ENCODE data around the gene CRISP2. TPM values are rescaled to one million over a fixed set of nuclear protein-coding genes. Genes with fewer than 3 reads are reported as not detected.

Gene CRISP2
- total and polyA plus RNA-seq, 4 donors, result 0.28 TPM; not detected in 3

GRCh38 chr6:49653438-49653837, 59.9 kb downstream of the CRISP2 start:
- TF ChIP-seq HNF4G (IDR thresholded peaks at IDR 0.05) (no peak), REST (IDR thresholded peaks at IDR 0.05) (no peak), RAD21 (IDR thresholded peaks at IDR 0.05) (no peak), NR2F2 (IDR thresholded peaks at IDR 0.05) (no peak), RXRA (IDR thresholded peaks at IDR 0.05) (no peak), EGR1 (IDR thresholded peaks at IDR 0.05; ENCODE audit: low read depth in 2 of 2) (no peak), FOXA2 (IDR thresholded peaks at IDR 0.05) (no peak), FOXA1 (IDR thresholded peaks at IDR 0.05) (no peak), TAF1 (conservative IDR thresholded peaks at IDR 0.05) (no peak), SP1 (IDR thresholded peaks at IDR 0.05) (no peak), YY1 (IDR thresholded peaks at IDR 0.05) (no peak), GABPA (IDR thresholded peaks at IDR 0.05 in 1 of 2, conservative IDR thresholded peaks at IDR 0.05 in 1 of 2) (no peak), JUND (IDR thresholded peaks at IDR 0.05) (no peak), HNF4A (conservative IDR thresholded peaks at IDR 0.05) (no peak)
- TF ChIP-seq, protein P1, sequence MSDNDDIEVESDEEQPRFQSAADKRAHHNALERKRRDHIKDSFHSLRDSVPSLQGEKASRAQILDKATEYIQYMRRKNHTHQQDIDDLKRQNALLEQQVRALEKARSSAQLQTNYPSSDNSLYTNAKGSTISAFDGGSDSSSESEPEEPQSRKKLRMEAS (IDR thresholded peaks at IDR 0.05), result no peak
- TF ChIP-seq, protein P2, sequence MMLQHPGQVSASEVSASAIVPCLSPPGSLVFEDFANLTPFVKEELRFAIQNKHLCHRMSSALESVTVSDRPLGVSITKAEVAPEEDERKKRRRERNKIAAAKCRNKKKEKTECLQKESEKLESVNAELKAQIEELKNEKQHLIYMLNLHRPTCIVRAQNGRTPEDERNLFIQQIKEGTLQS (IDR thresholded peaks at IDR 0.05), result no peak
- TF ChIP-seq, protein P3, sequence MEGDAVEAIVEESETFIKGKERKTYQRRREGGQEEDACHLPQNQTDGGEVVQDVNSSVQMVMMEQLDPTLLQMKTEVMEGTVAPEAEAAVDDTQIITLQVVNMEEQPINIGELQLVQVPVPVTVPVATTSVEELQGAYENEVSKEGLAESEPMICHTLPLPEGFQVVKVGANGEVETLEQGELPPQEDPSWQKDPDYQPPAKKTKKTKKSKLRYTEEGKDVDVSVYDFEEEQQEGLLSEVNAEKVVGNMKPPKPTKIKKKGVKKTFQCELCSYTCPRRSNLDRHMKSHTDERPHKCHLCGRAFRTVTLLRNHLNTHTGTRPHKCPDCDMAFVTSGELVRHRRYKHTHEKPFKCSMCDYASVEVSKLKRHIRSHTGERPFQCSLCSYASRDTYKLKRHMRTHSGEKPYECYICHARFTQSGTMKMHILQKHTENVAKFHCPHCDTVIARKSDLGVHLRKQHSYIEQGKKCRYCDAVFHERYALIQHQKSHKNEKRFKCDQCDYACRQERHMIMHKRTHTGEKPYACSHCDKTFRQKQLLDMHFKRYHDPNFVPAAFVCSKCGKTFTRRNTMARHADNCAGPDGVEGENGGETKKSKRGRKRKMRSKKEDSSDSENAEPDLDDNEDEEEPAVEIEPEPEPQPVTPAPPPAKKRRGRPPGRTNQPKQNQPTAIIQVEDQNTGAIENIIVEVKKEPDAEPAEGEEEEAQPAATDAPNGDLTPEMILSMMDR (IDR thresholded peaks at IDR 0.05; ENCODE audit: low read depth, low read length, missing input control), result no peak
- TF ChIP-seq, protein P4, sequence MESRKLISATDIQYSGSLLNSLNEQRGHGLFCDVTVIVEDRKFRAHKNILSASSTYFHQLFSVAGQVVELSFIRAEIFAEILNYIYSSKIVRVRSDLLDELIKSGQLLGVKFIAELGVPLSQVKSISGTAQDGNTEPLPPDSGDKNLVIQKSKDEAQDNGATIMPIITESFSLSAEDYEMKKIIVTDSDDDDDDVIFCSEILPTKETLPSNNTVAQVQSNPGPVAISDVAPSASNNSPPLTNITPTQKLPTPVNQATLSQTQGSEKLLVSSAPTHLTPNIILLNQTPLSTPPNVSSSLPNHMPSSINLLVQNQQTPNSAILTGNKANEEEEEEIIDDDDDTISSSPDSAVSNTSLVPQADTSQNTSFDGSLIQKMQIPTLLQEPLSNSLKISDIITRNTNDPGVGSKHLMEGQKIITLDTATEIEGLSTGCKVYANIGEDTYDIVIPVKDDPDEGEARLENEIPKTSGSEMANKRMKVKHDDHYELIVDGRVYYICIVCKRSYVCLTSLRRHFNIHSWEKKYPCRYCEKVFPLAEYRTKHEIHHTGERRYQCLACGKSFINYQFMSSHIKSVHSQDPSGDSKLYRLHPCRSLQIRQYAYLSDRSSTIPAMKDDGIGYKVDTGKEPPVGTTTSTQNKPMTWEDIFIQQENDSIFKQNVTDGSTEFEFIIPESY (IDR thresholded peaks at IDR 0.05), result no peak
- no peak for DNase-seq (ENCODE audit: low spot score)

More at GRCh38 chr6:49653438-49653837, 59.9 kb downstream of the CRISP2 start:
- Histone ChIP-seq H3K4me1 (ENCODE audit: control insufficient read depth in 4 of 4, insufficient read depth in 4 of 4, low read length in 3 of 4) (no peaks in the 10 kb centered on the region), H3K9ac (ENCODE audit: low read depth in 1 of 2, low read length in 2 of 2) (no peak overlapping the region), H3K27ac (ENCODE audit: low read depth in 1 of 2, low read length in 2 of 2) (no peak overlapping the region), H3K9me3 (ENCODE audit: control insufficient read depth in 4 of 4, low read length in 3 of 4) (no peaks in the 10 kb centered on the region), H3K4me3 (ENCODE audit: low read depth in 1 of 3, low read length in 3 of 3) (no peak overlapping the region), H3K36me3 (ENCODE audit: control insufficient read depth in 4 of 4, insufficient read depth in 3 of 4, low read depth in 1 of 4, low read length in 3 of 4) (no peaks in the 10 kb centered on the region), H3K27me3 (ENCODE audit: control insufficient read depth in 4 of 4, insufficient read depth in 4 of 4, low read length in 3 of 4) (no peaks in the 10 kb centered on the region)
- whole genome bisulfite sequencing, result 64% methylated on average over 2 of the region's 2 CpGs
